ENCODE data around the gene ITPRID1. TPM values are rescaled to one million over a fixed set of nuclear protein-coding genes. Genes with fewer than 3 reads are reported as not detected.
A peak's percentile ranks its signal among the peaks of the same experiment; 100 is the strongest.

Gene ITPRID1
- total RNA-seq, 1 donor from 2014 or later: not detected

DNA sequence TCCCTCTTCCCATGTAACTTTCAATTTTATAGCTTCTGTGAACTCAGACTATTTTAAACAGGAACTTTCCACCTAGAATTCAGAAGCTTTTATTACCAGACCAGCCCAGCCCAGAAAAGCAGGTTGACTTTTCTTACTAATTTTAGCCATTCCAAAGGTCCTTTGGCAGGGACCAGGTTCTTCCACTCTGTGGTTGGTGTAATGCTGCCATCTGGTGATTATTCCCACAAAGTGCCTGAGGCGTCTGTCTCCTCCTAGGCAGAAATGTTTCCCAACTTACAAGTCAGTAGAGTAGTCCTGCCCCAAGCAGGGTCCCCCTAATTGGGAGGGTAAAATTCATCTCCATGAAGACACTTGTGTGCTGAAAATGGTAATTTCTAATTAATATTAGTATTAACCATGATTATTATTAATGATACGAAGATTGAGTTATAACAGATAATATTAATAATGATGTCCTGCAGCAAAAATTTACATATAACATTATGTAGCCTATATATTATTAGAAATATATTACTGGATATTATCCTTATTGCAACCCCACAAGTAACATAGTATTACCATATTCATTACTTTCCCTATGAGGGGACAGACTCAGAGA, 120.1 kb downstream of the ITPRID1 start:
- peak; percentile 57 for DNase-seq (ENCODE audit: low spot score)

DNA sequence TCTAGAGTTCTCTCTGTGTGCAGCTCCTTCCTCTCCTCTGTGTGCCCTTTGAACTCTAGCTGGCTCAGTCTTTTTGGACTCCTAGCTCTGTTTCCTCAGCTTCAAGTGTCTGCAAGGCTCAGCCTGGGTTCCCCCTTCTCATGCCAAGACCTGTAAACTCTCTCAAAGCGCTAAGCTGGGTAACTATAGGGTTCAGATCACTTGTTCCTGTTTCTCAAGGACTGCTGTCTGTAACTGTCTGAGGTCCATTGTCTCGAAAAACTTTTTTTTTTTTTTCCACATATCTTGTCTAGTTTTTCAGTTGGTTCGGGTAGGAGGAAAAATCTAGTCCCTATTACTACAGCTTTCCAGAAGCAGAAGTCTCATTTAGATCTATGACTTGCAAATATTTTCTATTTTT, 126.5 kb downstream of the ITPRID1 start:
- no peak for DNase-seq (ENCODE audit: low spot score)

DNA sequence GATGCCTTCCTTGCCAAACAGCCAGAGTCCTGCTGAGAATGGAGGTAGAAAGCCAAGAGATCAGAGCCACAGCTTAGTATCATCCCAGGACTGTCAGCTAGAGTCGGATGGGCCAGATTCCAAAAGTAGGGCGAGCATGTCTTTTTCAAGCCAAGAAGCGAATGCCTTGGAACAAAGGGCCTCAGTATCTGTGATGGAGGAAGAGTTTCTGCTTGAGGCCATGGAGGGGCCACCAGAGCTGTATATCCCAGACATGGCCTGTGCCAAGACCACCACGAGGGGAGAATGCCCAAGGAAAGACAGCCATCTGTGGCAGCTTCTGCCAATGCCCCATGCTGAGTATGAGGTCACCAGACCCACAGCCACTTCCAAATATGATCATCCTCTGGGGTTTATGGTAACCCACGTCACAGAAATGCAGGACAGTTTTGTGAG, 128.8 kb downstream of the ITPRID1 start:
- DNase-seq (ENCODE audit: low spot score): no peak

DNA sequence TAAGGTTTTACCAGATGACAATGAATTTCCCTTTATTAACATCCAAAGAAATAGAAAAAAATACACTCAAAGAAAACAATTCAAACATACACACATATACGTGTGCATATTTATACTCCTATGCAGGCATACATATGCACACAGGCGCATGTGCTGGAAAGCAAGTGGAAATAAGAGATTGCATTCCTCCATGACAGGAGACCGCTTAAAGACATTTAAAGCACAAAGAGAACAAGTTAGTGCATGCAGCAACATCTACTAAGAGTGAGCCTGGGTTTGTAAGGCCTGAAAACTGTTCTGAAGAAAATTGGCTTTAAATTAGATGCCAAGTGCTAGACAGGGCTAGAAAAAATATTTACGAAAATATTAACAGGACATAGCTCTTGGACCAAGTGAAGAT, 133.1 kb downstream of the ITPRID1 start:
- DNase-seq (ENCODE audit: low spot score): no peak

DNA sequence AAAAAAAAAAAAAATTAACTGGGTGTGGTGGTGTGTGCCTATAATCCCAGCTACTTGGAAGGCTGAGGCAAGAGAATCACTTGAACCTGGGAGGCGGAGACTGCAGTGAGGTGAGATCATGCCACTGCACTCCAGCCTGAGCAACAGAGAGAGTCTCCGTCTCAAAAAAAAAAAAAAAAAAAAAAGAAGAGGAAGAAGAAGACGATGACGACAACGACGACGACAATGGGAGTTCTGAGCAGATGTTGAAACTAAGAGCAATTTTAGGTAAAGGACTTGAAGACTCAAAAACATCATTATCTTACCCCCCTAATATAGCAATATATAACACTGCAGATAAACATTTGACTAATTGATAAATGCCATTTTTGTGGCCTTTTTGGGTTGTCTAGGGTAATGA, 133.6 kb downstream of the ITPRID1 start:
- no peak for DNase-seq (ENCODE audit: low spot score)

DNA sequence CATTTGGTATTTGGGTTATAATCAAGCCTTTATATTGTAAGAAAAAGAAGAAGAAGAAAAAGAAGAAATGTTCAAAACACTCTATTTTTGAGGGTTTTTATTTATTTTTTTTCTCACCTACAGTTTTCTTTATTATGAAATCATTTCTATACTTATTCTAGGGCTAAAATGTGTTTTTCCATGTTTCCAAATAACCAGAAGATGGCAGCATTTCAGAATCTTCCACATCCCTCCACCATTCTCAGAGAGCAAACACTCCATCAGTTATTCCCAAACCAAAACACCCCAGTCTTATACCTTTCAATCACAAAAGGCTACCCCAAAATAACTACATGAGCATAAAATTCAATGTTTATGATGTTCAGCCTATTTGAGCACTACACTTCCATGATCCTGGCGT, 134.4 kb downstream of the ITPRID1 start:
- DNase-seq (ENCODE audit: low spot score): no peak

DNA sequence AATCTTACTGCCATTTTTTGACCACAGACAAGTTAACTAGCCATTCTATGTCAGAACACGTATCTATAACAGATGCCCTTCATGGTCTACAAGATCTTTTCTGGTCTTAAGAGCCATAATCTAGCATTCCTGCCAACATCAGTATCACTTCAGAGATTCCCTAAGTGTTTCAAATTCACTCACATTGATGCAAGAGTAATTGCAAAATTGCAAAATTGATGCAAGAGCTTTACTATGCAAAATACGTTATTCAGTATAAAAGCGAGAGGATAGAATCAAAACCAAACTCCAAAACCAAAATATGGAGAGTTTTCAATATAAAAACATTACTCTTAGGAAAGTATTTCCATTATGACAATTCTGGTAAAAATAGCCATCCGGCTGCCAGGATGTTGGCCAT, 135.0 kb downstream of the ITPRID1 start:
- DNase-seq (ENCODE audit: low spot score): no peak

DNA sequence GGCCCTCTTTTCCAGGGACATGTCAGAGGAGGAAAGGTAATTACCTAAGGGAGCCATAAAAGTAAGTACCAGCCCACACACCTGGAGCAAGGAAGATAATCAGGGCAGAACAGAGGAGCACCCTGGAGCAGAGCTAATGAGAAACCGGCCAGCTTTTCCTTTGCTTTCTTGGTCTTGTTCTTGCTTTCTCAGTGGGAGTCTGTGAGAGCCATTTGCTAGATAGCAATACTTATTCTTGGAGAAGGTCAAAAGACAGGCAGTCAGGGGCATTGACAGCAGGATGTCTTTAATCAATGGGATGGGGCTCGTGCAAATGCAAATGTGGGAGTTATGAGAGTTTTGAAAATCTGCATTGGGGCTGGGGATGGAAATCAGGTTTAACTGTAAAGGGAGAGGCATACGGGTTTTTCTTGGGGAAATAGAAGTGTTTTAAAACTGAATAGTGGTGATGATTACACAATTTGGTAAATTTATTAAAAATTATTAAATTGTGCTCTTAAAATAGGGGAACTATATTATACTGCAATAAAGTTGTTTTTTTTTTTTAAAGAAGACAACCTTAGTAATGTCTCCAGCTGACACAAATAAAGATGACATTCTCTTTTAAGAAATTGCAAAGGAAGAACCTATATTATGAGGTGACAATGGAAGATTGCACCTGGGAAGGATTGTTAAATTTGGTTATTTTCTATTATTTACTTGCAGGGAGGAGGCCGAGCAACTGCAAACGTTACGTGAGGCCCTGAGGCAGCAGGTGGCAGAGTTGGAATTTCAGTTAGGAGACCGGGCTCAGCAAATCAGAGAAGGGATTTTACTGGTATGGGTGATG, 137.6 kb downstream of the ITPRID1 start:
- DNase-seq (ENCODE audit: low spot score): no peak

DNA sequence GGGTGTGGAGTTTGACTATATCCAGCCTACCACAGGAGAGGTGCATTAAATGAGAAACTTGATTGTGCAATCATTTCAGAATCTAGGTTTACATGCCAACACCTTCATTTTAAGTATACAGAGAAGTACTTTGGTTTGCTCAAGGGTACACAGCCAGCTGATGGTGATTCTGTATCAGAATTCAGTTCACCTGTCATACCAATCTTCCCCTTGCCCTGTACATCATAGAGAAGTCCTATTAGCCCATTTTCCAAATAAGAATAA, 138.1 kb downstream of the ITPRID1 start:
- no peak for DNase-seq (ENCODE audit: low spot score)

DNA sequence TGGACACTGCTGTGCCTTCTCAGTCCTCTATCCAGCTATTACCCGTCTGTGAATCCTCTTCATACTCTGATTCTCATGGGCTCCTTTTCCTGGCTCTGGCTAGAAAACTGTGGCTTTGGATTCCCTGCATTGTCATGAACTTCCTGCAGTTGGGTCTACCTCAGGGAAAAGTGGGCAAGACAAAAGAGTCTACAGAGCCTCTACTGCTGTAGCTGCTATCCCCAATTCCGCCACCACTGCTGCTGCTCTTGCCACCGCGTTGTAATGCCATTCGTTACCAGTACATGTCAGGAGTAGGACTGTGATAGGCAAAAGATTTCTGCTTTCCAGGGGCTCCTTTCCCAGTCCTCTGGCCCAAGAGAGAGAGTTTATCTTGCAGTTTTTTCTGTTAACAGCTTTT, 149.2 kb downstream of the ITPRID1 start:
- no peak for DNase-seq (ENCODE audit: low spot score)

DNA sequence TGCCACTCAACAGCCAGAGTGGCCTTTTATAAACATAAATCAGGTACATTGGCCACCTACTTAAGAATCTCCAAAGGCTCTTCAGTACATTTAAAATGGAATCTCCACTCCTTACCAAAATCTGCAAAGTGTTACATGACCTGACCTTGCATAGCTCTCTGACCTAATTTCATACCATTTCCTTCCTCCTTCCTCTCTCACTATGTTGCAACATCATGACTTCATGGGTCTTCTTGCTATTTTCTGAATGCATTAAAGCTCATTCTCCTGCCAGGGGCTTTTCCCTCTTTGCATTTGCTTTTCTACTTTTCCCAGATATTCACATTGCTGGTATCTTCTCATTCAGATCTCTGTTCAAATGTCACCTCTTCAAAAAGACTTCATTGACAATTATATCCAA, 151.0 kb downstream of the ITPRID1 start:
- DNase-seq (ENCODE audit: low spot score): no peak

DNA sequence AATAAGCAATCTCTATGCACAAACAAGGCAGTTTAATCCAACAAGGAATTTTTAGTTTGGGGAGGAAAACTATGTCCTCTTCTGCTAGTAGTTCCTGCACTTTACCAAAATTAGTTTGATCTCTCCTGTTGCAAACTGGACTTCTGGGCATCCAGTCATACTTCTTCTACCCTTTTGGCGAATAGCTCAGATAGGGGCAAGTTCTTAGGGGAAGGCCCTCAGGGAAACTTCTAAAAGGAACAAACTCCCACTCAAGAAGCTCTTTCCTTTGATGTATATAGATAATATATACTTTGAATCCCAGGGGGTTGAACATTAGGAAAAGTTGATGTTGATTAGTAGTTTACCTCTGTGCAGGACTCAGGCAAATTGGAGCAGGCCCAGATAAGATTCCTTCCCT, 151.7 kb downstream of the ITPRID1 start:
- DNase-seq (ENCODE audit: low spot score): no peak

DNA sequence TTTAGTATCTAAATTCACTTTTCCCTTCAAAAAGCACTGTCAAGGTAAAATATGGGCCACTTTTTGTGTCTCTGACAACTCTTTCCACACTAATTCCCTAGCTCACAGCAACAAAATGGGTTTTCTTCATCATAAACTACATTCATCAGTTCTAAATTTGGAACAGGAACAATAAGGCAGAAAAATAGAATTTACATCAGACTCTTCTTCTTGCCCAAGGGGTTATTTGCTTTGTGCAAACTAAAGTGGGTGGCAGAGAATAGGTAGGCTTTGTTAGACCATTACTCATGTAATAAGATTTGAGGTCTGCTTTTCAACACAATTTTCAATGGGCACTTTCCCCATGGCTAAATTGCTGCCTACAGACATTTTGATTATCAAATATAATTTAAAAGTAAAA, 155.6 kb downstream of the ITPRID1 start:
- no peak for DNase-seq (ENCODE audit: low spot score)

DNA sequence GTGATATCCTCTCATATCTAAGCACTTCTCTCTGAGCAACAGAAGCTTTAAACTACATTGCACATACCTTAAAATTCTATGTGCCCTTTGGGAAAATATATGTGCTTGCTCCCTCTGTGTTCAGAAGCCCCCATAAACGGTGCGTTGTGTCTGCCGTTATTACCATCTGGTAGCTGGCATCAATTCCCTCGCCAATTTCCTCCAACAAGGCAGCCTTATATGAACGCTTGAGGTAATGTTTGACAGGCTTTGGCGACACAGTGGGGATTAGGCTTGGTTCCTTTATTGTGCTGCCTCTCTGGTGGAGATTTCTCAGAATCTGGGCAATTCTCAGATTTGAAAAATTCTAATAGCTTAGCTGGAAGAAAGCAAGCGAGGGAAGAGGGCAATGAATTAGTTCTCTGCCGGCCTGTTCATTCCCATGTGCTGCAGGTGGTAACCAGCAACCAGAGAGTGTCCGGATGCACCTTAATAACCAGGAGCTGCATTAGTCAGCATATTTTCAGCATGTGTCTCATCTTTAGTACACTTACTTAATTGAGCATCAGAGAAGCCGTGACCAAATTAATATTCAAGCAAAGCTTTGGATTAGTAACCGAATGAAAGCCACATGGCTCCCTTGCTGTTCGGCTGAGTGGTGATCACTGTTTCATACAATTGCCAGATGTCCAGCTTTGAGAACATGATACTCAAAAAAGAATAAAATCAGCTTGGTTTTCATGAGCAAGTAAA, 165.8 kb downstream of the ITPRID1 start:
- DNase-seq (ENCODE audit: low spot score): no peak

DNA sequence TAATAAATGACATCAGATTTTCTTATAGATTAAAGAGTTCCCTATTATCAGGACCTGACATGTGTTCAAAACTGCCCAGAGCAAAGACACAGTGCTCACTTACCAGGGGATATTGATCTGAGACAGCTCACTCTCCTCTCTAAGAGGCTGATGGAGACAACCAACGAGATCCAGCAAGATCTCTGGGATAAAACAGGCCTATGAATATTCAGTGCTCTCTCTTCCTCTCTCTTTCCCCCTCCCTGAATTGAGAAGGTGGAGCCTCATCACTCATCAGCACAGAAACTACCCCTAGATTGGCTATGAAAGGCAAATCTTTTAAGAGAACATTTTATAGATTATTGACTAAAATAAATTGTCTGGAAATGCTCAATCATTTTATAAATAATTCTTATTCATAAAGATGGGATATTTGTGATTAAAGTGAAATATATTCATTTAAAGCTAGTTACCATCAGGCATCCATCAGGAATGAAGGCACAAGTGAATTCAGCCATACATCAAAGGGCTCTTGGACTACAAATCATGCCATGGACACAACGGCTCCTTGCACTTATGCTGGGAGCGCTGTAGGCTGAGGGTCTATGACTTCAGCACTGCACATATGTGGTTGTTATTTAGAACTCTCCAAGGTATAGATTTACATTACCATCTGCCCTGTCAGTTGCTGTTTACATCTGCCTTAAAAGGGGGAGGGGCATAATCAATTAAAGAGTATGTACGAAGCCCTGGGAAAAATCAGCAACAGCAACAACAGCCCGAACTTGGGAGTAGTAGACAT, 169.7 kb downstream of the ITPRID1 start:
- DNase-seq (ENCODE audit: low spot score): no peak

DNA sequence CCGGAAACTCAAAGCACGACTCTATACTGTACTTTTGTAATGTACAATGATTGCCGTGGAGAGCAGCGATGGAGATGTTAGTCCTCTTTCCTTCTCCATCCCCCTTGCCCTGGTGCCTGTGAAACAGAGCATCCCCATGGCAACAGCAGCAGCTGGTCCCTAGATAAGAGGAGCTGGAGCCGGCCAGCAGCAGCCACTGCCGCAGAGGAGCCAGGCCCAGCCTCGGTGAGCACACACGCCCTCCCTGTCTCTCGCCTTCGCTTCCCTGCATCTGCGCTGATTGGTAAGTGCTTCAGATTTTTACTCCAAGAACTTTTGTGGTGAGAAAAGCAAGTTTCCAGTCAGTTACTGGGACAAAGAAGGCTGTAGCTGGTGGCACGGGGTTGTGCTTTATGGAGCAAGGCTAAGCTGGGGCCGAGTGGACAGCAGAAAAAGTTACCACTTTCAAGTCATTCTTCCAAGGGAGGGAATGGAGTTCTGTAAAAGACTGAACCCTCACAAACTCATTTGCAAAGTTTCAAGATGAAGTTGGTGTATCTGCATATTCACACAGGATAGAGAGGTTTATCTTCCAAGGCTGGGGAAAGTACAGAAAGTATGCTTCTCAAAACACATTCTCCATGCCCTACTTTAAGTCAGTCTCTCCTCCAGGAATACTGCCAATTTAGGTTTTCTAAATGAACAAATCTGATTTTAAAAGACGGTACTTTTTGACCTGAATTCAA, 173.3 kb downstream of the ITPRID1 start, which contains the start of gene PPP1R17:
Gene PPP1R17, plus strand, starts transcription at position 192 of the 725 bp plus-strand sequence. CDS start 5,227 bp downstream, outside the sequence.
- DNase-seq (ENCODE audit: low spot score): no peak

DNA sequence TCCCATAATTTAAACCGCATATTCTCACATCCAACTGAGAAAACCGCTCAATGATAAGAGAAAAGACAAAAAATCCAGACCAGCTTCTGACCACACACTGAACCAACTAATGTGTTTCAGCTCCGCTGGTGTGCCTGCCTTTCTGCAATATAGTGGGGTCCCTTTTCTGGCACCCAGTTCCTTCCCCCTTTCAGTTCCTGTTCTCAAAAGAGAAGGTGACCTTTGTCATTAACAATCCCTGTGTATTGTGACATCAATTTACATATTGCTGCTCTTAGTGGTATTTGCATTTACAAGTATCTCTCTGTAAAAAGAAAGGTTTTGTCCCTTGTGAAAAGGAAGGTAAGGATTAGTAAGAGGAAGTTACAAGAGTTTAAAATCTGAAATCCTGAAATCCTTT, 174.5 kb downstream of the ITPRID1 start:
- no peak for DNase-seq (ENCODE audit: low spot score)

DNA sequence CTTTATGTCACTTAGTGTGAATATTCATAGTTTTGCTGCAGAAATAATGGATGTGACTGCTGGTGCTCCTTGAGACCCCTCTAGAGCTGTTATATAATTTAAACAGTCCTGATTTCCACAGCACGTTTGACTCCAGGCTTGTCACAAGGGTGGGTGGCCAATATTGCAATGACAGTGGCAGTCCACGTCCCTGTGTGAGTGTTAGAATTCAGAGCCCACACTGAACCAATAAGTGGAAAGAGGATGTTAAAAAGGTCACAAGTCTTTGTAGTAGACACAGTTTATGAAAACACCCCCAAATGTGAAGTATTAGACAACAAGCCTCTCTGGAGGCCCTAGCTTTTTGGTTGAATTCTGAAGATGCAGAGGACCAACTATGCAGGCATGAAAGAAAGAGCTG, 175.1 kb downstream of the ITPRID1 start:
- DNase-seq (ENCODE audit: low spot score): no peak

DNA sequence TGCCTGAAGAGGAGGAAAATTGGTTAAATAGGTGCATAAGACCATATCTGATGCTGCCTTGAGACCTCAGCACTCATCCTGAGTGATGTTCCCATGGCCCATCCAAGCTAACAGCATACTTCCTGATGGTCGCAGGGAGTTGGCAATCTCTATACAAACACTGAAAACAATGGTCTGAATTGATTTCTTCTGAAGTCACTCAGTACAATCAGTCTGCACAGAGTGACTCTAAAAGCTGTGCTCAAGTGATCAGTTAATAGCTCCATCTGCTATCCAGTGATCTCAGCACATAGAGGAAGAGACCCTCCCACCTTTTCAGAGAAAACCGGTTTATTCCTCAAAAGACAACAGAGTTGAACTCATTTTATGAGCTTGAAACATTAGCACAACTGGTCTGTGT, 177.0 kb downstream of the ITPRID1 start:
- no peak for DNase-seq (ENCODE audit: low spot score)

DNA sequence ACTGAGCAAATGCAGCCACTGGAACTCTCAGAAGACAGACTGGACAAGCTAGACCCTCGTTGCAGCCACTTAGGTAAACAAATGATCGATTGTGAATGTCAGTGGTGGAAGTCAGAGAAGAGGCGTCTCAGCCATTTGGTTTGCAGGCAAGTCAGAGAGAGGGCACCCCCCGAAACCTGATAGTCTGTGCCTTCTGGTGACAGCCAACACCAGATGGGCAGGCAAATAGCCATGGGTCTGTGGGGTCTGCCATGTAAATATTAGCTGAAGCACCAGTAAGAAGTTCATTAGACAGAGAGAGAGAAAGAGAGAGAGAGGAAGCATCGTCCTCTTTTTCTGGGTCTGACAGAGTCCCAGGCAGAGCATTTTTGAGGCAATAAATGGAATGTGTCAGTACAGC, 178.6 kb downstream of the ITPRID1 start:
- no peak for DNase-seq (ENCODE audit: low spot score)

DNA sequence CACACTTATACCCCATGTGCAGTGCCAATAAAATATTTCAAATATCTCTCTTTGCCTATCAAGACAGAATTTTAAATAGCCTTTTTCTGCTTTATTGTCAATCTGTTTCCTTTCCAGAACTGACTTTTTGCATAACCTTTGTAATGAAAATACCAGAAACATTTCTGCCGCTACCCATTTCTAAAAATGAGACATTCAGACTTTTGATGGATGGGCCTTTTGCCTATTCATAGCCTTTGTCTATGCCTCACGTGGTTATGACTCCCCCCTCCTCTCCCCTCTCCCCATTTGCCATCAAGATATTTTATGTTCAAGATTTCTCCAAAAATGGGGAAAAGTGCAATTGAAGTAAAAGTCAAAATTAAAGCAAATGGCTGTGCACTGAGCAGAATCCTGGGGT, 179.0 kb downstream of the ITPRID1 start:
- DNase-seq (ENCODE audit: low spot score): no peak
